ENCODE results near the gene DOCK2.

Gene DOCK2

GRCh38 chr5:169914766-169915165 is 277.7 kb downstream of the DOCK2 start:
- no peaks in the 10 kb centered on the region for H3K36me3 ChIP-seq (ENCODE audit: control insufficient read depth, low read length)
- no peak for TF ChIP-seq CTCF (IDR thresholded peaks at IDR 0.05; ENCODE audit: low read depth, low read length, poor library complexity, severe bottlenecking)
- no peak overlapping the region for H3K4me3 ChIP-seq (ENCODE audit: low read length)
- no peaks in the 10 kb centered on the region for H3K4me1 ChIP-seq (ENCODE audit: control insufficient read depth, low read length)
- H3K4me2 ChIP-seq (ENCODE audit: low read length) = no peak overlapping the region
- no peaks in the 10 kb centered on the region for H3K9me2 ChIP-seq (replicated peaks; ENCODE audit: control insufficient read depth, low read length)
- H3K9me3 ChIP-seq (ENCODE audit: control insufficient read depth, insufficient read depth, low read length) = no peaks in the 10 kb centered on the region
- H4K20me1 ChIP-seq (ENCODE audit: control insufficient read depth, insufficient read depth, low read depth, low read length) = no peaks in the 10 kb centered on the region
- H3F3A ChIP-seq (ENCODE audit: control insufficient read depth, insufficient read depth) = no peaks in the 10 kb centered on the region
- H3K27ac ChIP-seq (ENCODE audit: low read depth, low read length) = no peak overlapping the region
- no peaks in the 10 kb centered on the region for H3K27me3 ChIP-seq (ENCODE audit: control insufficient read depth, low read length)
- no peaks in the 10 kb centered on the region for H3K79me2 ChIP-seq (ENCODE audit: control insufficient read depth, low read length)

- Histone ChIP-seq H3K4me2 (ENCODE audit: low read length) (no peak overlapping the region), H3K27ac (ENCODE audit: low read depth, low read length) (no peak overlapping the region), H3K79me2 (ENCODE audit: control insufficient read depth, low read length) (no peaks in the 10 kb centered on the region), H3K9me2 (replicated peaks; ENCODE audit: control insufficient read depth, low read length) (no peaks in the 10 kb centered on the region), H3K27me3 (ENCODE audit: control insufficient read depth, low read length) (no peaks in the 10 kb centered on the region), H3K9me3 (ENCODE audit: control insufficient read depth, insufficient read depth, low read length) (no peaks in the 10 kb centered on the region), H3K36me3 (ENCODE audit: control insufficient read depth, low read length) (peaks cover 3% of the 10 kb centered on the region; the same call in 1 of the 2 replicates), H3K4me3 (ENCODE audit: low read length) (no peak overlapping the region), H3F3A (ENCODE audit: control insufficient read depth, insufficient read depth) (no peaks in the 10 kb centered on the region), H3K4me1 (ENCODE audit: control insufficient read depth, low read length) (no peaks in the 10 kb centered on the region), H4K20me1 (ENCODE audit: control insufficient read depth, insufficient read depth, low read depth, low read length) (no peaks in the 10 kb centered on the region)
- no peak for TF ChIP-seq CTCF (IDR thresholded peaks at IDR 0.05; ENCODE audit: low read depth, low read length, poor library complexity, severe bottlenecking)
- TF ChIP-seq EZH2phosphoT487 (IDR thresholded peaks at IDR 0.05; ENCODE audit: borderline replicate concordance, low read length) = no peak
Measured at GRCh38 chr5:169917500-169917899, 280.4 kb downstream of the DOCK2 start.

GRCh38 chr5:169918228-169918627 is 281.2 kb downstream of the DOCK2 start:
- no peaks in the 10 kb centered on the region for H3F3A ChIP-seq (ENCODE audit: control insufficient read depth, insufficient read depth)
- H3K9me2 ChIP-seq (replicated peaks; ENCODE audit: control insufficient read depth, low read length) = no peaks in the 10 kb centered on the region
- H3K4me1 ChIP-seq (ENCODE audit: control insufficient read depth, low read length) = no peaks in the 10 kb centered on the region
- peaks cover 3% of the 10 kb centered on the region; the same call in 1 of the 2 replicates for H3K36me3 ChIP-seq (ENCODE audit: control insufficient read depth, low read length)
- no peak overlapping the region for H3K27ac ChIP-seq (ENCODE audit: low read depth, low read length)
- H3K4me2 ChIP-seq (ENCODE audit: low read length) = no peak overlapping the region
- no peaks in the 10 kb centered on the region for H3K9me3 ChIP-seq (ENCODE audit: control insufficient read depth, insufficient read depth, low read length)
- no peaks in the 10 kb centered on the region for H3K27me3 ChIP-seq (ENCODE audit: control insufficient read depth, low read length)
- no peak overlapping the region for H3K4me3 ChIP-seq (ENCODE audit: low read length)
- TF ChIP-seq CTCF (IDR thresholded peaks at IDR 0.05; ENCODE audit: low read depth, low read length, poor library complexity, severe bottlenecking) (no peak), EZH2phosphoT487 (IDR thresholded peaks at IDR 0.05; ENCODE audit: borderline replicate concordance, low read length) (no peak)
- no peaks in the 10 kb centered on the region for H4K20me1 ChIP-seq (ENCODE audit: control insufficient read depth, insufficient read depth, low read depth, low read length)
- H3K79me2 ChIP-seq (ENCODE audit: control insufficient read depth, low read length) = no peaks in the 10 kb centered on the region

- H3K4me2 ChIP-seq (ENCODE audit: low read length) = no peak overlapping the region
- H3K4me1 ChIP-seq (ENCODE audit: control insufficient read depth, low read length) = no peaks in the 10 kb centered on the region
- H3K36me3 ChIP-seq (ENCODE audit: control insufficient read depth, low read length) = peaks cover 3% of the 10 kb centered on the region; the same call in 1 of the 2 replicates
- no peaks in the 10 kb centered on the region for H3K9me2 ChIP-seq (replicated peaks; ENCODE audit: control insufficient read depth, low read length)
- TF ChIP-seq EZH2phosphoT487 (IDR thresholded peaks at IDR 0.05; ENCODE audit: borderline replicate concordance, low read length) = no peak
- no peak for TF ChIP-seq CTCF (IDR thresholded peaks at IDR 0.05; ENCODE audit: low read depth, low read length, poor library complexity, severe bottlenecking)
- H3K79me2 ChIP-seq (ENCODE audit: control insufficient read depth, low read length) = no peaks in the 10 kb centered on the region
- H3K27ac ChIP-seq (ENCODE audit: low read depth, low read length) = no peak overlapping the region
- no peaks in the 10 kb centered on the region for H3F3A ChIP-seq (ENCODE audit: control insufficient read depth, insufficient read depth)
- no peaks in the 10 kb centered on the region for H4K20me1 ChIP-seq (ENCODE audit: control insufficient read depth, insufficient read depth, low read depth, low read length)
- no peaks in the 10 kb centered on the region for H3K9me3 ChIP-seq (ENCODE audit: control insufficient read depth, insufficient read depth, low read length)
- no peak overlapping the region for H3K4me3 ChIP-seq (ENCODE audit: low read length)
- no peaks in the 10 kb centered on the region for H3K27me3 ChIP-seq (ENCODE audit: control insufficient read depth, low read length)
Measured at GRCh38 chr5:169920474-169920873, 283.4 kb downstream of the DOCK2 start.

All from DOHH2 (cell line).